Bladder microvascular endothelial cell (primary cell): ENCODE results near the gene ENOX1. TPM values are rescaled to one million over a fixed set of nuclear protein-coding genes. Genes with fewer than 3 reads are reported as not detected.

Experiments
- total RNA-seq: library from RNA; depleted of rRNA; stranded (reverse); fragments of >200 nt; gene quantifications from 2 replicates; pipeline ENCODE4 v1.2.3, GENCODE V29; 2014

The ENOX1 gene
- total RNA-seq = under 0.01 and 0.57 TPM in 2 replicates

GRCh38 chr13:43786766-43787517, at the start of gene ENOX1:
Gene ENOX1 (minus strand): TSS chr13:43786972.

Other genes with a start within 250 kb of the ENOX1 start
- gene CCDC122, start 92.8 kb upstream of the ENOX1 start, total RNA-seq = 1.1 and 3.8 TPM in 2 replicates
- gene LACC1, start 92.9 kb upstream of the ENOX1 start, total RNA-seq = 3.6 and 11.1 TPM in 2 replicates